Right cardiac atrium (tissue), 5 donors: ENCODE measurements around the gene CADPS2. TPM values are rescaled to one million over a fixed set of nuclear protein-coding genes. Genes with fewer than 3 reads are reported as not detected.

Experiments
- ATAC-seq, 2 donors: fragments of 200-7000 bp; cut with Tn5 transposase; one replicate each; pipeline versions ENCODE4 v1.8.0 to v1.9.1; 2020; ENCODE audit warnings: moderate library complexity in 2 of 2, mild to moderate bottlenecking in 1 of 2
- DNase-seq, 3 donors: peaks; one replicate each; pipeline ENCODE4 v3.0.0-alpha.2; 2020
- H3K27ac ChIP-seq: one replicate; pipeline ENCODE4 v1.5.1; 2013; ENCODE audit warnings: mild to moderate bottlenecking, low read length, control low read depth, moderate library complexity
- H3K27me3 ChIP-seq: one replicate; pipeline ENCODE4 v1.6.1; 2013; ENCODE audit not compliant: control insufficient read depth, insufficient read depth
- H3K4me1 ChIP-seq: one replicate; pipeline ENCODE4 v1.6.1; 2013; ENCODE audit warnings: low read length; ENCODE audit not compliant: control insufficient read depth, insufficient read depth
- H3K4me3 ChIP-seq: one replicate; pipeline ENCODE4 v1.5.1; 2013; ENCODE audit warnings: low read length, control low read depth
- H3K9me3 ChIP-seq: one replicate; pipeline ENCODE4 v1.6.1; 2013; ENCODE audit warnings: low read length; ENCODE audit not compliant: control insufficient read depth
- WGBS: extraction: QIAGEN DNeasy Blood & Tissue Kit; methylation state at CpG from one replicate; pipeline ENCODE4 v1.1.7; 2013; 5-methylcytosine and 5-hydroxymethylcytosine counted together
- intact Hi-C, 4 donors: fragments of 100-400 bp; cut with DNase I; formaldehyde crosslinking; loops; one replicate each; pipeline versions ENCODE4 v1.11.0 to v1.14.0; 2022 to 2023
- polyA plus RNA-seq: library from polyadenylated mRNA; stranded (reverse); fragments of 200-250 nt; gene quantifications from one replicate; pipeline ENCODE4 v1.2.3, GENCODE V29; 2013
- total RNA-seq, 4 donors: library from RNA; stranded (reverse); fragmentation: NEBNext Ultra II Directional; extraction: Animal tissue kit (Norgen Biotek cat#: 25700); gene quantifications; one replicate each; pipeline ENCODE4 v1.2.1, GENCODE V29; 2021
- donor health status: healthy with polysubstance abuse.
- donor health status: DM: no; HTN: yes; CAD: no.
- donor health status: DM: no; HTN: no; CAD: no.
- donor health status: DM: no; HTN: yes; CAD: no; lungs with severe emphysema.
- donor health status: DM: yes; HTN: yes; CAD: no.

CADPS2 gene
- total and polyA plus RNA-seq, 5 donors, result 10.4 to 14.1 (median 11.5) TPM

GRCh38 chr7:122380992-122381391 is 505.3 kb downstream of the CADPS2 start:
- no peak for DNase-seq
- Histone ChIP-seq H3K4me3 (no peak overlapping the region), H3K27ac (no peak overlapping the region), H3K27me3 (no peaks in the 10 kb centered on the region), H3K4me1 (no peaks in the 10 kb centered on the region), H3K9me3 (no peaks in the 10 kb centered on the region)
- ATAC-seq, result no peak
- WGBS, result 36% methylated on average over 3 of the region's 3 CpGs
- intact Hi-C loops, result no loop called here

GRCh38 chr7:122379491-122379890 is 506.8 kb downstream of the CADPS2 start:
- Histone ChIP-seq H3K9me3 (no peaks in the 10 kb centered on the region), H3K4me3 (no peak overlapping the region), H3K27me3 (no peaks in the 10 kb centered on the region), H3K27ac (no peak overlapping the region), H3K4me1 (no peaks in the 10 kb centered on the region)
- no peak for DNase-seq
- ATAC-seq, result no peak
- intact Hi-C loops, result no loop called here

GRCh38 chr7:122369756-122370155 is 516.5 kb downstream of the CADPS2 start:
- intact Hi-C loops, result no loop called here

GRCh38 chr7:122364761-122365280 is 521.4 kb downstream of the CADPS2 start:
- 66% methylated on average over 1 of the region's 1 CpG for WGBS
- Histone ChIP-seq H3K4me1 (no peaks in the 10 kb centered on the region), H3K9me3 (no peaks in the 10 kb centered on the region), H3K27me3 (no peaks in the 10 kb centered on the region), H3K27ac (no peak overlapping the region), H3K4me3 (no peak overlapping the region)
- intact Hi-C loops, result no loop called here
- ATAC-seq (no peak), DNase-seq (no peak)

More at GRCh38 chr7:122369756-122370155, 516.5 kb downstream of the CADPS2 start:
- Histone ChIP-seq H3K9me3 (no peaks in the 10 kb centered on the region), H3K4me1 (no peaks in the 10 kb centered on the region), H3K4me3 (no peak overlapping the region), H3K27ac (no peak overlapping the region), H3K27me3 (no peaks in the 10 kb centered on the region)
- ATAC-seq (no peak), DNase-seq (no peak)

GRCh38 chr7:122363144-122363543 is 523.1 kb downstream of the CADPS2 start:
- Histone ChIP-seq H3K9me3 (no peaks in the 10 kb centered on the region), H3K27ac (no peak overlapping the region), H3K27me3 (no peaks in the 10 kb centered on the region), H3K4me3 (no peak overlapping the region), H3K4me1 (no peaks in the 10 kb centered on the region)
- no peak for DNase-seq
- no peak for ATAC-seq
- 83% methylated on average over 2 of the region's 2 CpGs for WGBS
- intact Hi-C loops, result no loop called here

GRCh38 chr7:122362473-122362872 is 523.8 kb downstream of the CADPS2 start:
- DNase-seq, result no peak
- intact Hi-C loops, result no loop called here
- ATAC-seq, result no peak

GRCh38 chr7:122354656-122355055 is 531.6 kb downstream of the CADPS2 start:
- WGBS, result 88% methylated on average over 2 of the region's 2 CpGs
- no peak for ATAC-seq
- intact Hi-C loops, result no loop called here
- Histone ChIP-seq H3K27me3 (no peaks in the 10 kb centered on the region), H3K4me3 (no peak overlapping the region), H3K27ac (no peak overlapping the region), H3K4me1 (no peaks in the 10 kb centered on the region), H3K9me3 (no peaks in the 10 kb centered on the region)
- no peak for DNase-seq

More at GRCh38 chr7:122362473-122362872, 523.8 kb downstream of the CADPS2 start:
- no peaks in the 10 kb centered on the region for H3K9me3 ChIP-seq
- H3K4me3 ChIP-seq, result no peak overlapping the region
- no peaks in the 10 kb centered on the region for H3K27me3 ChIP-seq
- H3K27ac ChIP-seq, result no peak overlapping the region
- no peaks in the 10 kb centered on the region for H3K4me1 ChIP-seq
- 88% methylated on average over 3 of the region's 3 CpGs for WGBS

GRCh38 chr7:122352454-122352853 is 533.8 kb downstream of the CADPS2 start:
- Histone ChIP-seq H3K9me3 (no peaks in the 10 kb centered on the region), H3K27ac (no peak overlapping the region), H3K27me3 (no peaks in the 10 kb centered on the region), H3K4me1 (no peaks in the 10 kb centered on the region), H3K4me3 (no peak overlapping the region)
- 54% methylated on average over 3 of the region's 3 CpGs for WGBS
- no peak for ATAC-seq
- intact Hi-C loops, result no loop called here
- no peak for DNase-seq

- Histone ChIP-seq H3K27me3 (no peaks in the 10 kb centered on the region), H3K9me3 (no peaks in the 10 kb centered on the region), H3K4me3 (no peak overlapping the region), H3K27ac (no peak overlapping the region), H3K4me1 (no peaks in the 10 kb centered on the region)
- DNase-seq, result no peak
- intact Hi-C loops, result no loop called here
- 88% methylated on average over 3 of the region's 3 CpGs for WGBS
- no peak for ATAC-seq
Measured at GRCh38 chr7:122350701-122351100, 535.6 kb downstream of the CADPS2 start.

- H3K4me1 ChIP-seq, result no peaks in the 10 kb centered on the region
- no peaks in the 10 kb centered on the region for H3K9me3 ChIP-seq
- H3K27ac ChIP-seq, result no peak overlapping the region
- no peaks in the 10 kb centered on the region for H3K27me3 ChIP-seq
- no peak for DNase-seq
- no peak for ATAC-seq
- intact Hi-C loops, result no loop called here
- no peak overlapping the region for H3K4me3 ChIP-seq
- 90% methylated on average over 1 of the region's 1 CpG for WGBS
Measured at GRCh38 chr7:122344303-122344620, 542.0 kb downstream of the CADPS2 start.

GRCh38 chr7:122343601-122344302 is 542.5 kb downstream of the CADPS2 start:
- Histone ChIP-seq H3K27me3 (no peaks in the 10 kb centered on the region), H3K4me1 (no peaks in the 10 kb centered on the region), H3K27ac (no peak overlapping the region), H3K9me3 (no peaks in the 10 kb centered on the region), H3K4me3 (no peak overlapping the region)
- DNase-seq (no peak), ATAC-seq (no peak)
- intact Hi-C loops, result no loop called here
- 82% methylated on average over 7 of the region's 7 CpGs for whole genome bisulfite sequencing

- no peak overlapping the region for H3K27ac ChIP-seq
- no peaks in the 10 kb centered on the region for H3K27me3 ChIP-seq
- 95% methylated on average over 1 of the region's 1 CpG for WGBS
- no peaks in the 10 kb centered on the region for H3K9me3 ChIP-seq
- DNase-seq (no peak), ATAC-seq (no peak)
- H3K4me1 ChIP-seq, result no peaks in the 10 kb centered on the region
- intact Hi-C loops, result no loop called here
- no peak overlapping the region for H3K4me3 ChIP-seq
Measured at GRCh38 chr7:122340427-122340826, 545.8 kb downstream of the CADPS2 start.
